Esophagus squamous epithelium (tissue), 5 donors: ENCODE measurements around the gene TMEM248. TPM values are rescaled to one million over a fixed set of nuclear protein-coding genes. Genes with fewer than 3 reads are reported as not detected.
"Not testable (repeated sequence)": the region's sequence is repeated elsewhere in the genome, so short reads cannot be mapped to it uniquely, and the experiment has no call there.

Source experiments
- DNase-seq: peaks from one replicate; lab custom pipeline; 2025; lab: John Stamatoyannopoulos, UW
- H3K27ac ChIP-seq, 4 donors: fragments of 200-600 bp; sonication (generic); one replicate each; pipeline ENCODE4 v1.5.1; 2016 to 2019; ENCODE audit warnings: mild to moderate bottlenecking in 1 of 4
- H3K27me3 ChIP-seq, 4 donors: fragments of 200-600 bp; sonication (generic); 1 replicate in 3 of 4; 2 replicates in 1 of 4; pipeline versions ENCODE4 v1.5.1 to v1.6.0; 2017 to 2021; ENCODE audit warnings: antibody characterized with exemption in 1 of 4
- H3K36me3 ChIP-seq, 3 donors: fragments of 200-600 bp; sonication (generic); one replicate each; pipeline ENCODE4 v1.5.1; 2016 to 2019
- H3K4me1 ChIP-seq, 3 donors: fragments of 200-600 bp; sonication (generic); one replicate each; pipeline ENCODE4 v1.5.1; 2017 to 2019
- H3K4me3 ChIP-seq, 4 donors: fragments of 200-600 bp; sonication (generic); 1 replicate in 3 of 4; 2 replicates in 1 of 4; pipeline ENCODE4 v1.5.1; 2016 to 2019; ENCODE audit warnings: mild to moderate bottlenecking in 2 of 4, moderate library complexity in 1 of 4
- H3K9me3 ChIP-seq, 3 donors: fragments of 200-600 bp; sonication (generic); one replicate each; pipeline ENCODE4 v1.5.1; 2016 to 2019
- CTCF ChIP-seq, 6 experiments: fragments of 450-650 bp in 4 of 6; fragments of 200-600 bp in 2 of 6; sonication (generic) in 2 of 6; IDR thresholded peaks; one replicate each; pipeline ENCODE4 v1.5.1; 2016 to 2019; ENCODE audit warnings: antibody characterized with exemption in 6 of 6, mild to moderate bottlenecking in 4 of 6, moderate library complexity in 4 of 6
- POLR2A ChIP-seq, 4 donors: fragments of 450-650 bp; IDR thresholded peaks; one replicate each; pipeline ENCODE4 v1.6.1; 2017; ENCODE audit warnings: antibody characterized with exemption in 4 of 4, mild to moderate bottlenecking in 4 of 4, moderate library complexity in 3 of 4
- WGBS, 2 donors: methylation state at CpG; one replicate each; pipeline ENCODE4 v1.1.5; 2018; 5-methylcytosine and 5-hydroxymethylcytosine counted together
- intact Hi-C: fragments of 100-400 bp; cut with DNase I; formaldehyde crosslinking; loops from one replicate; pipeline ENCODE4 v1.15.0; 2022
- total RNA-seq, 4 donors: library from RNA; depleted of rRNA; stranded (reverse); fragments of >200 nt; gene quantifications; one replicate each; pipeline ENCODE4 v1.1.0, GENCODE V29; 2016
- donor health status: DM: yes; HTN: yes; CAD: no.

TMEM248 gene
- total RNA-seq, 4 donors from 2014 or later, result 42.3 to 84.1 (median 56.4) TPM

GRCh38 chr7:66883716-66884115, 37.3 kb upstream of the TMEM248 start:
- TF ChIP-seq CTCF (IDR thresholded peaks at IDR 0.05) (no peak), POLR2A (IDR thresholded peaks at IDR 0.05) (no peak)
- Histone ChIP-seq H3K4me1 (no peaks in the 10 kb centered on the region), H3K27ac (no peak overlapping the region), H3K9me3 (no peaks in the 10 kb centered on the region), H3K36me3 (peaks cover 0 to 58% (median 0%) of the 10 kb centered on the region in 3 donors), H3K27me3 (no peaks in the 10 kb centered on the region), H3K4me3 (no peak overlapping the region)
- DNase-seq, result no peak
- 57 to 82% methylated on average over 6 of the region's 7 CpGs for whole genome bisulfite sequencing, 2 donors
- intact Hi-C loops, result no loop called here

GRCh38 chr7:66884556-66884955, 36.5 kb upstream of the TMEM248 start:
- DNase-seq, H3K27me3 ChIP-seq, intact Hi-C loops, H3K4me1 ChIP-seq, H3K4me3 ChIP-seq, H3K27ac ChIP-seq, H3K9me3 ChIP-seq: not testable (repeated sequence)
- H3K36me3 ChIP-seq, result peaks cover 0 to 50% (median 0%) of the 10 kb centered on the region in 3 donors

GRCh38 chr7:66886152-66886551, 34.9 kb upstream of the TMEM248 start:
- Histone ChIP-seq H3K9me3 (no peaks in the 10 kb centered on the region), H3K36me3 (peaks cover 0 to 54% (median 0%) of the 10 kb centered on the region in 3 donors), H3K27ac (no peak overlapping the region), H3K4me3 (no peak overlapping the region), H3K27me3 (no peaks in the 10 kb centered on the region), H3K4me1 (peaks cover 0 to 6% (median 0%) of the 10 kb centered on the region in 3 donors)
- intact Hi-C loops, result no loop called here
- WGBS, 2 donors, result 79 to 86% methylated on average over 4 of the region's 4 CpGs
- no peak for TF ChIP-seq POLR2A (IDR thresholded peaks at IDR 0.05)
- no peak for TF ChIP-seq CTCF (IDR thresholded peaks at IDR 0.05)
- DNase-seq, result no peak

GRCh38 chr7:66888223-66888622, 32.8 kb upstream of the TMEM248 start:
- H3K4me3 ChIP-seq, DNase-seq, H3K9me3 ChIP-seq, H3K27me3 ChIP-seq, intact Hi-C loops, H3K4me1 ChIP-seq: not testable (repeated sequence)
- 58 to 74% methylated on average over 3 of the region's 3 CpGs for WGBS, 2 donors
- Histone ChIP-seq H3K27ac (peak overlapping the region in 3 of 4 donors; percentile 3 to 69 (median 66)), H3K36me3 (peaks cover 0 to 48% (median 0%) of the 10 kb centered on the region in 3 donors)

- TF ChIP-seq CTCF (IDR thresholded peaks at IDR 0.05) (peak in 1 of 6 experiments; percentile 22), POLR2A (IDR thresholded peaks at IDR 0.05) (no peak)
- WGBS, 2 donors, result 77 to 81% methylated on average over 5 of the region's 5 CpGs
- Histone ChIP-seq H3K9me3 (no peaks in the 10 kb centered on the region), H3K27me3 (no peaks in the 10 kb centered on the region), H3K4me1 (peaks cover 0 to under 1% (median 0%) of the 10 kb centered on the region in 3 donors), H3K36me3 (peaks cover 0 to 73% (median 0%) of the 10 kb centered on the region in 3 donors), H3K27ac (no peak overlapping the region), H3K4me3 (no peak overlapping the region)
- DNase-seq, result no peak
- intact Hi-C loops, result no loop called here
These were observed 26.5 kb upstream of the TMEM248 start for GRCh38 chr7:66894463-66895080.

GRCh38 chr7:66896441-66896840, 24.6 kb upstream of the TMEM248 start:
- intact Hi-C loops, result no loop called here
- H3K36me3 ChIP-seq, result peaks cover 0 to 77% (median 0%) of the 10 kb centered on the region in 3 donors
- DNase-seq, result no peak
- WGBS, 2 donors, result 30 to 37% methylated on average over 3 of the region's 3 CpGs
- TF ChIP-seq POLR2A (IDR thresholded peaks at IDR 0.05), result no peak
- TF ChIP-seq CTCF (IDR thresholded peaks at IDR 0.05), result no peak
- no peaks in the 10 kb centered on the region for H3K9me3 ChIP-seq
- no peak overlapping the region for H3K4me3 ChIP-seq
- no peak overlapping the region for H3K27ac ChIP-seq
- H3K27me3 ChIP-seq, result no peaks in the 10 kb centered on the region
- no peaks in the 10 kb centered on the region for H3K4me1 ChIP-seq
